GM13977 (cell line): ENCODE results near the gene CADM3.
A peak's percentile ranks its signal among the peaks of the same experiment; 100 is the strongest.

Experiments
- DNase-seq: peaks from one replicate; pipeline ENCODE4 v3.0.0; 2012; ENCODE audit warnings: low spot score
- in situ Hi-C: fragments of 300-500 bp; cut with MboI; formaldehyde crosslinking; loops from one replicate; pipeline ENCODE4 v1.12.0; 2022; ENCODE audit warnings: low sequenced_read_pairs, low pct_unique_long_range_greater_than_20kb, mixed read lengths, inconsistent platforms; ENCODE audit not compliant: unreplicated experiment
- TF ChIP-seq, protein P1 (sequence below): IDR thresholded peaks from 2 replicates; pipeline ENCODE4 v1.5.1; 2012; ENCODE audit warnings: mild to moderate bottlenecking, control low read depth; ENCODE audit not compliant: insufficient read depth; ENCODE audit errors: extremely low read depth, missing control alignments

CADM3 gene

DNA sequence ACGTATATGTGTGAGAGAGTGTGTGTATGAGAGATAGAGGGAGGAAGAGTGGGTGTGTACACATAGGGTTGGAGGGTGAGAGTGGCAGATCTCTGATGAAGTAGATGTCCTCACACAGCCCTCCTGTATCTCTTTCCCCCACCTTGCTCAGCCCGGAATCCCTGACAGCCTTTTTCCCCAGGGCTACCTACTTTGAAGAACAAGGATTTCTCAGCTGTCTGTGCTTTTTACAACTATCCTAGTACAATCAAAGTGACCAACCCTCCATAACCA is 29.1 kb upstream of the CADM3 start:
- in situ Hi-C loops = no loop called here
- TF ChIP-seq, protein P1, sequence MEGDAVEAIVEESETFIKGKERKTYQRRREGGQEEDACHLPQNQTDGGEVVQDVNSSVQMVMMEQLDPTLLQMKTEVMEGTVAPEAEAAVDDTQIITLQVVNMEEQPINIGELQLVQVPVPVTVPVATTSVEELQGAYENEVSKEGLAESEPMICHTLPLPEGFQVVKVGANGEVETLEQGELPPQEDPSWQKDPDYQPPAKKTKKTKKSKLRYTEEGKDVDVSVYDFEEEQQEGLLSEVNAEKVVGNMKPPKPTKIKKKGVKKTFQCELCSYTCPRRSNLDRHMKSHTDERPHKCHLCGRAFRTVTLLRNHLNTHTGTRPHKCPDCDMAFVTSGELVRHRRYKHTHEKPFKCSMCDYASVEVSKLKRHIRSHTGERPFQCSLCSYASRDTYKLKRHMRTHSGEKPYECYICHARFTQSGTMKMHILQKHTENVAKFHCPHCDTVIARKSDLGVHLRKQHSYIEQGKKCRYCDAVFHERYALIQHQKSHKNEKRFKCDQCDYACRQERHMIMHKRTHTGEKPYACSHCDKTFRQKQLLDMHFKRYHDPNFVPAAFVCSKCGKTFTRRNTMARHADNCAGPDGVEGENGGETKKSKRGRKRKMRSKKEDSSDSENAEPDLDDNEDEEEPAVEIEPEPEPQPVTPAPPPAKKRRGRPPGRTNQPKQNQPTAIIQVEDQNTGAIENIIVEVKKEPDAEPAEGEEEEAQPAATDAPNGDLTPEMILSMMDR = no peak
- DNase-seq = no peak

DNA sequence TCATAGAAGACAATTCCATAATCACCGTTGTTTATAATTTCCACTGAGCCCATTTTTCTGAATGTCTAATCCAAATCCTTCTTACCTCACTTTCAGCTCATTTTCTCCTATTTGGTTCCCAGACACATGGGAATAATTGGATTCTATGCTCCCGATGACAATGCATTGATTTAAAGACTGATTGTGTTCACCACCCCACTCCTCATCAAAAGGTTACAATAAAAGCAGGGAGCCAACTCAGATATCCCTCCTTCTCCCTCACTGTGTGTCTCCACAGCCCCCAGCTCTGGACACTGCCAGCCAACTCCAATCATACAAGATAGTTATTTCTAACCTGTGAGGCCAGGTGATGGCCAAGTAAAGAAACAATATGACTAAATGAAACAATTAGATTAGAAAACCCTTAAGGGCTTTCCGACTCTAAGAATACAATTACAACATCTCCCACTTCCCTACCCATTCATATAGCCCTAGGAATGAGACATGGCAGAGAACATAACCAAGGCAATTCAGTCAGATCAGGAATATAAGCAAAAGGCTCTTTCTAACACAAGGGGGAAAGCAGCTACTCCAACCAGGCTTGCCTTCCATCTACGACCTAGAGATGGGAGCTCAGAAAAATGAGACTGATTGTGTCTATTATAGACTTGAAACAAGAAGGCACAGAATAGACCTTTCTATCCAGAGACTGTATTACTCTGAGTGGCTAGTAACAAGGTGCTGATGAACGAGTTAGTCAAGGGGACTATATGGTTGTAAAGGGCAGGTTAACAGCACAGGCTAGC is 28.5 kb upstream of the CADM3 start:
- in situ Hi-C loops = no loop called here
- TF ChIP-seq, protein P1 = no peak
- DNase-seq = no peak

DNA sequence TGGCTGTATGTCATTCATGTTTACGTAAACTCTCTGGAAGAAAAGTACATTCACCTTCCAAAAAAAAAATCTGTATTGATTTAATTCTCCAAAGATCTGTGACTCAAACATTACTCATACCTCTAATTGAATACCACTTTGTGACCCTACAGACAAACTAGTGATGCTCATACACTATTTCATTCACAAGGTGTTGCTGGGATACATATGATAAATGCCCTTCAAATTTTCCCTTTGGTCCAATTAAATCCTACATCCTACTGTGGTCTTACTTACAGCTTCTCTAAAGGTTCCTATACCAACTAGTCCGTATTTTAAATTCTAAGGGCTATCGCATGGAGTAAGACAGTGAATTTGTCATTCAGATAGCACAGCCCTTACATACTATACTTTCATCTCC is 26.8 kb upstream of the CADM3 start:
- in situ Hi-C loops = no loop called here
- no peak for DNase-seq
- TF ChIP-seq, protein P1 = no peak

DNA sequence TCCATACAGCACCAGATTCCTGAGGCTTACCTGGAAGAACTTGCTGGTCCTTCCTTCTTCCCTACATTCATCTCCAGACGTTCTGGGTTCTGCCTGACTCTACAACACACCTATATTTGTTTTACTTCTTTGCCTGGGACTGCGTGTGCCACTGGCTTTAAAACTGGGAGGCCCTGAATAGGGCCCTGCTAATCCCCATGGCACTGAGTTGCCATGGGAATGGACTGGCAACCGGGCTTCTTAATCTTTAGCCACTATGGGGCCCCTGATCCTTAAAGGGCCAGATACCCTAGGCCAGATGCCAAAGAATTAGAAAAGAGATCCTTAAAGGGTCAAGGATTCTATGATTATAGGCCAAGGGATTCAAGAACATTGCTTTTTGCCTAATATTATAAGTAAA is 24.4 kb upstream of the CADM3 start:
- in situ Hi-C loops = no loop called here
- TF ChIP-seq, protein P1 = no peak
- DNase-seq = no peak

DNA sequence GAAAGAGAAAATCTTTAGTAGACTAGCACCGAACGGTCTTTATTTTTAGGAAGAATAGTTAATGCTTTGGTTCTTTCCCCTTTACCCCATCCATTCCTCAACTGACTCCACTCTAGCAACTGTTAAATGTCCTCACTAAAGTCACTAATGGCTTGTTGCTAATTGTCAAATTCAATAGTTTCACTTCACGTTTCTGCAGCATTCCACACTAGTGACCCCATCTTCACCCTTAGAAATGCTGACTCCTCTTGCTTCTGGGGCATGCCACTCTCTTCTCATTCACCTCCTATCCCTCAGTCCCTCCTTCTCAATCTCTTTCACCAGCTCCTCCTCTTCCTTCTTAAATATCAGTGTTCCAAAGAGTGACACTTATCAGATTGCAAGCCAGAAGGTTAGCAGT is 19.4 kb upstream of the CADM3 start:
- TF ChIP-seq, protein P1 = no peak
- in situ Hi-C loops = no loop called here

DNA sequence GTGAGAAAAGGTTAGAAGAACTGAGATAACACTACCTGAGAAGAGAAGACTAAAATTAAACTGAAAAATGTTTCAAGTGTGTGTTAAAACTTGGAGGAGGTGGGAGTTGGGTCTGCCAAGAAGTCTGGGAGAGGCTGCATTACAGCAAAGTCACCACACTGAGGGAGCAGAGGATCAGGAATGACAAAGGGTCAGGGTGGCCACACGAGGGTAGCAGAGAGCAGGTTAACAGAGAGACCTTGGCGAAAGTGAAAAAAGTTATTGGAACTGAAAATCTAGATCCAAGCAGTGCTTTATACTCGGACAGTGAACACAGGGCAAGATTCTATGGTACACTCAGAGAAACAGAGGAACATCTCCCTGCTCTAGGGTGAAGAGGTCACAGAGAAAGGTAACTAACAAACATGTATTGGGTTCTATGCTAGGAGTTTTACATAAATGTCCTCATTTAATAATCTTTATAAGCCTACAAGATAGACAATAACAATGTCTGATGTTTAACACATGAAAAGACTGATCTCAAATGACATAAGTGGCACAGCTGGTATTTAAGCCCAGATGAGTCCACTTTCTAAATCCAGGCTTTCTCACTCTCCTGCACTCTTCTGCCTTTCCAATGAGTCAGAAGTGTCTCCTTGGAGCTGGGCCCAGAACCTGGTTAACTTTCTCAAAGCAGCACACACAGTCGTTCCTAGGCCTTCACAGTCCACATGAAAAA is 10.3 kb upstream of the CADM3 start:
- TF ChIP-seq, protein P1 = peak; percentile 100
- in situ Hi-C loops = no loop called here
- DNase-seq = peak; percentile 62

More for the DNA sequence above, 19.4 kb upstream of the CADM3 start:
- no peak for DNase-seq
